ENCODE data around the gene ZFPL1. TPM values are rescaled to one million over a fixed set of nuclear protein-coding genes. Genes with fewer than 3 reads are reported as not detected.

Gene ZFPL1
- total and polyA plus RNA-seq, 5 donors from 2014 or later: 27.0 to 42.9 (median 32.5) TPM

DNA sequence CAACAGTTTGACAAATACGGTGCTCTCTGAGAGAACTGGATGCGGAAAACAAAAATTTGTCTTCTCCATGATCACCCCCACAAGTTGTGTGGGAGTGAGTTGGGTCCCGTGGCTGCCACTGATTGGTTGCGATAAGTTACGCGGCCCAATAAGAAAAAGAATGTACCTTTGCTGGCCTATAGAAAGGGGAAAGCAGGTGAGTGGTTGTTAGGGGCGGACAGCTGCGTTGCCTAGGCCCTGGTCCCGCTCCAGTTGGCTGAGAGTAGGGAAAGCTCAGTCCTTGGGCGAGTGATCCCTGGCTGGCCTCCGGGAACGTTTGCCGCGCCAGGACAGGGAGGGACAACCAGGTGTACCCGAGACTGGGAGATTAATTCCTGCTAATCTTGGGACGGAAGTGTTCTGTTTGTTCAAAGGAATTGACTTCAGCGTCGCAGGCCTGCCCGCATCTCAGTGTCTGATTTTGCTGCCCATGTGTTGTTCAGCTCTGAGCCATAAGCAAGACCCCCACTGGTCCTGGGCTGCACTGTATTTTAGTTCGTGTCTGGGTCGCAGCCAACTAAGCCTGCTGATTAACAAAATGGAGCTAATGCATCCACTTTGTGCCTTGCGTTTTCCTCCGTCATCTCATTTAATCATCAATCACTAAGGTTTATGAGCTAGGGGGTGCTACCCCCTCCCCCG, 51.1 kb downstream of the ZFPL1 start:
- peaks cover 0 to 2% (median 0%) of the 10 kb centered on the region in 7 donors for H3K9me3 Mint-ChIP-seq
- peak; percentile 82 to 97 (median 93) for DNase-seq
- peak overlapping the region; percentile 96 to 100 (median 98) for H3K4me3 Mint-ChIP-seq
- Histone ChIP-seq H3K27ac (ENCODE audit: insufficient read depth, low read length, poor library complexity, severe bottlenecking) (peak overlapping the region; percentile 99), H3K36me3 (ENCODE audit: control insufficient read depth, insufficient read depth, low read length) (peaks cover 25% of the 10 kb centered on the region), H3K4me1 (ENCODE audit: control insufficient read depth, insufficient read depth, low read length, poor library complexity, severe bottlenecking) (peaks cover 38% of the 10 kb centered on the region), H3K27me3 (ENCODE audit: control insufficient read depth, insufficient read depth, low read length) (no peaks in the 10 kb centered on the region), H3K4me3 (ENCODE audit: low read depth, low read length) (peak overlapping the region; percentile 87), H3K9me3 (ENCODE audit: control insufficient read depth in 2 of 2, low read length in 2 of 2) (no peaks in the 10 kb centered on the region)
- peaks cover 7 to 48% (median 23%) of the 10 kb centered on the region in 4 donors for H3K4me1 Mint-ChIP-seq
- peaks cover 2% of the 10 kb centered on the region for H3K27me3 Mint-ChIP-seq
- peak; percentile 88 to 90 for ATAC-seq (ENCODE audit: low read depth in 2 of 2)
- H3K27ac Mint-ChIP-seq: peak overlapping the region; percentile 99 to 100 (median 100)
- peaks cover 8% of the 10 kb centered on the region for H3K36me3 Mint-ChIP-seq

DNA sequence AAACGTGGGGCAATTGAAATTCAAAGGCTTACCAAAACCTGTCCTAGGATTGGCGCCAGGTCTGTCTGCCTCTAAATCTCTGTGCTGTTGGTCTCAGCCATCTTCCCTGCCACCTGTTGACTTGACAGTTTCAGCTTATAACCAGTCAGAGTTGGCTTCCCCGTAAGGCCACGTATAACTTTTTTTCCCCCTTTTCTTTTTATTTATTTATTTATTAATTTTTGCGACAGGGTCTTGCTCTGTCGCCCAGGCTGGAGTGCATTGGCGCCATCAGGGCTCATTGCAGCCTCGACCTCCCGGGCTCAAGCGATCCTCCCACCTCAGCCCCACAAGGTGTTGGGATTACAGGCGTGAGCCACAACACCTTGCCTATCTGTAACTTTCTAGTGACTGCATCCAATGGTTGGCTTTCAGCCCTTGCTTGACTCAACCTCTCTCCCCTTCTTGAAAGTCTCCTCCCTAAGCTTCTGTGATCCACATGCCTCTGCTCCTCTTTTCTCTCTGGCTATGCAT, 51.7 kb downstream of the ZFPL1 start:
- H3K36me3 Mint-ChIP-seq: peaks cover 8% of the 10 kb centered on the region
- H3K27me3 ChIP-seq (ENCODE audit: control insufficient read depth, insufficient read depth, low read length): peaks cover 4% of the 10 kb centered on the region
- no peaks in the 10 kb centered on the region for H3K9me3 ChIP-seq (ENCODE audit: control insufficient read depth in 2 of 2, low read length in 2 of 2)
- H3K9me3 Mint-ChIP-seq: peaks cover 0 to 2% (median 0%) of the 10 kb centered on the region in 7 donors
- no peak for DNase-seq
- H3K27ac Mint-ChIP-seq: peak overlapping the region; percentile 99 to 100 (median 100)
- peak overlapping the region; percentile 87 for H3K4me3 ChIP-seq (ENCODE audit: low read depth, low read length)
- H3K27me3 Mint-ChIP-seq: peaks cover 7% of the 10 kb centered on the region
- H3K4me1 ChIP-seq (ENCODE audit: control insufficient read depth, insufficient read depth, low read length, poor library complexity, severe bottlenecking): peaks cover 38% of the 10 kb centered on the region
- peak overlapping the region; percentile 99 for H3K27ac ChIP-seq (ENCODE audit: insufficient read depth, low read length, poor library complexity, severe bottlenecking)
- ATAC-seq (ENCODE audit: low read depth in 2 of 2): no peak
- peaks cover 7 to 48% (median 23%) of the 10 kb centered on the region in 4 donors for H3K4me1 Mint-ChIP-seq
- H3K36me3 ChIP-seq (ENCODE audit: control insufficient read depth, insufficient read depth, low read length): peaks cover 19% of the 10 kb centered on the region
- H3K4me3 Mint-ChIP-seq: peak overlapping the region; percentile 96 to 100 (median 98)

DNA sequence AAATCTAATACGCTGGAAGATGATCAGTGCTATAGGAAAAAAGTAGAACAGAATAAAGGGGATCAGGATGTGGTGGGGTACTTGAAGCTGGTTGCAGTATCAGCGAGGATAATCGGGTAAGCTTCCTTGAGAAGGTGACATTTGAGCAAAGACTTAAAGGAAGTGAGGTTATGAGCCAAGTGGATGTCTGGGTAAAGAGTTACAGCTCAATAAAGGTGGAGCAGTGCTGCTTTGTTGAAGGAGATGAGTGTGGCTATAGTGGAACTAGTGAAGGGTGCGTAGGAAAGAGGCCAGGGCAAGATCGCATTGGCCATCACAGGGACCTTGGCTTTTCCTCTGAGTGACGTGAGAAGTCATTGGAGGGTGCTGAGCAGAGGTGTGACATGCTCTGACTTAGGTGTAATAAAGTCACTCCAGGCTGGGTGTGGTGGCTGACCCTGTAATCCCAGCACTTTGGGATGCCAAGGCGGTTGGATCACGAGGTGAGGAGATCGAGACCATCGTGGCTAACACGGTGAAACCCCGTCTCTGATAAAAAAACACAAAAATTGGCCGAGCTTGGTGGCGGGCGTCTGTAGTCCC, 52.6 kb downstream of the ZFPL1 start:
- Mint-ChIP-seq H3K36me3 (no peaks in the 10 kb centered on the region), H3K9me3 (peaks cover 0 to 2% (median 0%) of the 10 kb centered on the region in 7 donors), H3K27me3 (peaks cover 7% of the 10 kb centered on the region), H3K4me1 (peaks cover 7 to 48% (median 23%) of the 10 kb centered on the region in 4 donors), H3K4me3 (peak overlapping the region; percentile 73 to 96 (median 86)), H3K27ac (peak overlapping the region; percentile 7 to 100 (median 97))
- H3K4me1 ChIP-seq (ENCODE audit: control insufficient read depth, insufficient read depth, low read length, poor library complexity, severe bottlenecking): peaks cover 37% of the 10 kb centered on the region
- no peaks in the 10 kb centered on the region for H3K9me3 ChIP-seq (ENCODE audit: control insufficient read depth in 2 of 2, low read length in 2 of 2)
- H3K27me3 ChIP-seq (ENCODE audit: control insufficient read depth, insufficient read depth, low read length): peaks cover 8% of the 10 kb centered on the region
- no peak for ATAC-seq (ENCODE audit: low read depth in 2 of 2)
- DNase-seq: no peak
- peaks cover 10% of the 10 kb centered on the region for H3K36me3 ChIP-seq (ENCODE audit: control insufficient read depth, insufficient read depth, low read length)
- H3K27ac ChIP-seq (ENCODE audit: insufficient read depth, low read length, poor library complexity, severe bottlenecking): peak overlapping the region; percentile 99
- H3K4me3 ChIP-seq (ENCODE audit: low read depth, low read length): no peak overlapping the region

Other genes starting within 250 kb of the ZFPL1 start
- 11.6 TPM for gene CDC42BPG, start 239.6 kb upstream of the ZFPL1 start, total RNA-seq
- gene CDC42BPG, start 239.6 kb upstream of the ZFPL1 start, polyA plus RNA-seq: under 1 TPM in 2 of 4 donors, not detected in 2; 0.11 to 0.13 TPM
- 201 TPM for gene EHD1, start 205.6 kb upstream of the ZFPL1 start, total RNA-seq
- 100 to 1,000 TPM; 180 to 223 (median 183) TPM for gene EHD1, start 205.6 kb upstream of the ZFPL1 start, polyA plus RNA-seq
- gene ATG2A, start 167.0 kb upstream of the ZFPL1 start, total RNA-seq: 234 TPM
- 1 to 10 TPM; 5.8 to 8.0 (median 6.4) TPM for gene ATG2A, start 167.0 kb upstream of the ZFPL1 start, polyA plus RNA-seq
- gene PPP2R5B, start 159.5 kb upstream of the ZFPL1 start, total RNA-seq: 34.5 TPM
- 1 to 10 TPM; 3.6 to 4.9 (median 3.8) TPM for gene PPP2R5B, start 159.5 kb upstream of the ZFPL1 start, polyA plus RNA-seq
- not detected for gene GPHA2, start 148.3 kb upstream of the ZFPL1 start, total RNA-seq
- not detected for gene GPHA2, start 148.3 kb upstream of the ZFPL1 start, polyA plus RNA-seq
- not detected for gene MAJIN, start 112.1 kb upstream of the ZFPL1 start, total RNA-seq
- gene MAJIN, start 112.1 kb upstream of the ZFPL1 start, polyA plus RNA-seq: under 1 TPM in 3 of 4 donors, not detected in 1; 0.46 to 0.64 (median 0.51) TPM
- gene BATF2, start 87.3 kb upstream of the ZFPL1 start, total RNA-seq: not detected
- gene BATF2, start 87.3 kb upstream of the ZFPL1 start, polyA plus RNA-seq: not detected
- gene ARL2, start 70.1 kb upstream of the ZFPL1 start, total RNA-seq: 16.5 TPM
- gene ARL2, start 70.1 kb upstream of the ZFPL1 start, polyA plus RNA-seq: 10 to 100 TPM; 57.6 to 67.6 (median 66.1) TPM
- gene SNX15, start 56.8 kb upstream of the ZFPL1 start, total RNA-seq: 17.4 TPM
- gene SNX15, start 56.8 kb upstream of the ZFPL1 start, polyA plus RNA-seq: 10 to 100 TPM in 3 of 4 donors, 1 to 10 TPM in 1; 9.4 to 15.6 (median 11.1) TPM
- 4.2 TPM for gene SAC3D1, start 43.0 kb upstream of the ZFPL1 start, total RNA-seq
- gene SAC3D1, start 43.0 kb upstream of the ZFPL1 start, polyA plus RNA-seq: 10 to 100 TPM; 11.7 to 15.3 (median 13.4) TPM
- gene NAALADL1, start 25.7 kb upstream of the ZFPL1 start, total RNA-seq: 16.4 TPM
- 10 to 100 TPM; 23.9 to 52.2 (median 32.3) TPM for gene NAALADL1, start 25.7 kb upstream of the ZFPL1 start, polyA plus RNA-seq
- 1.7 TPM for gene CDCA5, start 182 bp upstream of the ZFPL1 start, total RNA-seq
- 1 to 10 TPM in 3 of 4 donors, under 1 TPM in 1; 0.78 to 3.2 (median 1.6) TPM for gene CDCA5, start 182 bp upstream of the ZFPL1 start, polyA plus RNA-seq
- 234 TPM for gene VPS51, start 12.0 kb downstream of the ZFPL1 start, total RNA-seq
- gene VPS51, start 12.0 kb downstream of the ZFPL1 start, polyA plus RNA-seq: 100 to 1,000 TPM in 1 of 4 donors, 10 to 100 TPM in 3; 84.2 to 109 (median 96.3) TPM
- 20.2 TPM for gene TM7SF2, start 27.6 kb downstream of the ZFPL1 start, total RNA-seq
- 10 to 100 TPM in 2 of 4 donors, 1 to 10 TPM in 2; 8.0 to 11.1 (median 9.4) TPM for gene TM7SF2, start 27.6 kb downstream of the ZFPL1 start, polyA plus RNA-seq
- gene ZNHIT2, start 33.5 kb downstream of the ZFPL1 start, total RNA-seq: 6.0 TPM
- 10 to 100 TPM; 20.1 to 29.0 (median 22.7) TPM for gene ZNHIT2, start 33.5 kb downstream of the ZFPL1 start, polyA plus RNA-seq
- 1,172 TPM for gene FAU, start 37.9 kb downstream of the ZFPL1 start, total RNA-seq
- 1,000 to 10,000 TPM; 1,003 to 1,125 (median 1,056) TPM for gene FAU, start 37.9 kb downstream of the ZFPL1 start, polyA plus RNA-seq
- 47.7 TPM for gene MRPL49, start 38.1 kb downstream of the ZFPL1 start, total RNA-seq
- 100 to 1,000 TPM; 104 to 125 (median 111) TPM for gene MRPL49, start 38.1 kb downstream of the ZFPL1 start, polyA plus RNA-seq
- gene SYVN1, start 50.3 kb downstream of the ZFPL1 start, total RNA-seq: 66.3 TPM
- gene SYVN1, start 50.3 kb downstream of the ZFPL1 start, polyA plus RNA-seq: 10 to 100 TPM in 1 of 4 donors, 1 to 10 TPM in 3; 6.2 to 10.8 (median 7.3) TPM
- not detected for gene SPDYC, start 86.0 kb downstream of the ZFPL1 start, total RNA-seq
- not detected for gene SPDYC, start 86.0 kb downstream of the ZFPL1 start, polyA plus RNA-seq
- 158 TPM for gene CAPN1, start 97.7 kb downstream of the ZFPL1 start, total RNA-seq
- gene CAPN1, start 97.7 kb downstream of the ZFPL1 start, polyA plus RNA-seq: 100 to 1,000 TPM in 2 of 4 donors, 10 to 100 TPM in 2; 91.2 to 148 (median 109) TPM
- 25.7 TPM for gene POLA2, start 177.7 kb downstream of the ZFPL1 start, total RNA-seq
- gene POLA2, start 177.7 kb downstream of the ZFPL1 start, polyA plus RNA-seq: 10 to 100 TPM in 3 of 4 donors, 1 to 10 TPM in 1; 8.3 to 13.4 (median 12.8) TPM
- gene CDC42EP2, start 230.6 kb downstream of the ZFPL1 start, total RNA-seq: 1.9 TPM
- not detected for gene CDC42EP2, start 230.6 kb downstream of the ZFPL1 start, polyA plus RNA-seq
- 67.0 TPM for gene DPF2, start 249.6 kb downstream of the ZFPL1 start, total RNA-seq
- 10 to 100 TPM; 70.3 to 81.4 (median 74.9) TPM for gene DPF2, start 249.6 kb downstream of the ZFPL1 start, polyA plus RNA-seq